Subcutaneous adipose tissue (tissue), 4 donors: ENCODE measurements around the gene OR8D1. TPM values are rescaled to one million over a fixed set of nuclear protein-coding genes. Genes with fewer than 3 reads are reported as not detected.

Experiments
- CTCF ChIP-seq: fragments of 450-650 bp; IDR thresholded peaks from one replicate; pipeline ENCODE4 v1.5.1; 2016; ENCODE audit warnings: low read depth, mild to moderate bottlenecking, control low read depth, antibody characterized with exemption, moderate library complexity
- total RNA-seq, 4 donors: library from RNA; depleted of rRNA; stranded (reverse); fragments of >200 nt; gene quantifications; one replicate each; pipeline ENCODE4 v1.1.0, GENCODE V29; 2016

Gene OR8D1
- total RNA-seq = not detected

DNA sequence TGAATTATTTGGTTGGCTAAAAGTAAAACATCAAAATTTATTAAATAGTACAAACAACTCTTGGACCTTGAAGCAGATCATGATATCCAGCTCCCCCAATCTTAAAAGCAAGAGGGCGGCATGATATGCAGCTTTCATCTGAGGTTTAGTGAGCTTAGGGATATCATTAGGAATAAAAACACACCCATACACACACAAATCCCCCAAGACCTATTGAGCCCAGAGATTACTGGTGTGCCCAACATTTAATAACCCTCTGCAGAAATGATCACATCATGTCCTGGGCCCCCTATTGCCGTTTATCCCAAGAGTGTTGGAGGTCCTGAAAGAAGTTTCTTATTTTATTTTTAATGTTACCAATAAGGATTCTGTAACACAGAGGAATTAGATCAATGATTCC lies at the start of gene OR8D1:
TSS of gene OR8D1 (minus strand) at position 101 of the 400 bp plus-strand sequence. CDS start 3,183 bp downstream, outside the sequence.
- no peak for TF ChIP-seq CTCF

DNA sequence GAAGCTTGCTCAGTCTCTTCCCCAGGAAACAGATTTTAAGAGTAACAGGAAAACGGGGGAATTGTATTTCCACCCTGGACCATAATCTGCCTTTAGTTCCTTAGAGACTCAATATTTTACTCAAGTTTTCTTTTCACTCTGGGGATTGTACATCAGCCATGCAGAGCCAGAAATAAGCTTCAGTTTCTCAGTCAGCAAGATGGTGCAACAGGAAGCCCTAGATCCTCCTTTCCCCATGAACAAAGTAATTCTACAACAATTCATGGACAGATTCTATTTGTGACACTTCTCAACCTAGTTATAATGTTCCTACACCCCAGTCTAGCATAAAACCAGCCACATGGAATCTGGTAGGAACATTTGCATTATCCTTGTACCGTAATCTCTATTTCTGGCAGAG lies 45.8 kb upstream of the OR8D1 start:
- TF ChIP-seq CTCF = no peak

GRCh38 chr11:124346311-124346955 lies 32.7 kb upstream of the OR8D1 start:
- no peak for TF ChIP-seq CTCF

DNA sequence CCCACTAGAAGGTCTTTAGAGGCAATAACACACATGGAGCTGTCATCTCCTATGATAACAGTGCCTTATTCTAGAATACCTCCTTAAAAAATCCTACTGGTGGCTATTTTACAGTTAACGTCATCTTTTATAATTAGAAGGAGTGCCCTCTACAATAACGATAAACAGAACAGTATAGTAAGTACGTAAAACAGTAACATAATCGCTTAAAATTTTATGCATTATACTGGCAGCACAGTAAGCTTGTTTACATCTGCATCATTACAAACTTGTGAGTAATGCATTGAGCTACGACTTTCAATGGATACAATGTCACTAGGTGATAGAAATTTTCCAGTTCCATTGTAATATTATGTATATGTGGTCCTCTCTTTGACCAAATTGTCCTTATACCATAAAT lies 30.6 kb upstream of the OR8D1 start:
- no peak for TF ChIP-seq CTCF

GRCh38 chr11:124340142-124340447 lies 26.3 kb upstream of the OR8D1 start:
- TF ChIP-seq CTCF = no peak

- no peak for TF ChIP-seq CTCF
These were observed 25.8 kb upstream of the OR8D1 start for GRCh38 chr11:124339396-124340141.

GRCh38 chr11:124331873-124332272 lies 18.1 kb upstream of the OR8D1 start:
- TF ChIP-seq CTCF = no peak
